OCI-LY7 (cell line): ENCODE data around the gene MRPL33. TPM values are rescaled to one million over a fixed set of nuclear protein-coding genes. Genes with fewer than 3 reads are reported as not detected.

Source experiments
- BruUV-seq: library from RNA; stranded (reverse); fragments of 400-500 nt; replicated peaks from 2 replicates; lab custom pipeline; 2021; lab: Mats Ljungman, UMichigan
- CTCF ChIA-PET: fragments of 300-600 bp; sonication (Branson Sonifier 250); formaldehyde crosslinking; loops from one replicate; lab custom pipeline; 2022; ENCODE audit warnings: antibody characterized with exemption; ENCODE audit not compliant: unreplicated experiment; lab: Charles Lee
- POLR2A ChIA-PET: fragments of 300-600 bp; sonication (Branson Sonifier 250); formaldehyde crosslinking; loops from one replicate; lab custom pipeline; 2022; ENCODE audit warnings: antibody characterized with exemption; lab: Charles Lee
- DNase-seq: peaks from one replicate; pipeline ENCODE4 v3.0.0-alpha.2; 2015; ENCODE audit warnings: low spot score
- H2AFZ ChIP-seq: fragments of 200-600 bp; sonication (generic), shearing (Covaris generic); 2 replicates; pipeline ENCODE4 v1.6.1; 2014; ENCODE audit warnings: mild to moderate bottlenecking, antibody characterized with exemption, low read length, moderate library complexity
- H3K27ac ChIP-seq: fragments of 200-600 bp; sonication (generic); 2 replicates; pipeline ENCODE4 v1.5.1; 2014; ENCODE audit warnings: mixed run types, low read depth, mild to moderate bottlenecking, moderate library complexity, low read length, inconsistent platforms; ENCODE audit not compliant: poor library complexity, severe bottlenecking
- H3K36me3 ChIP-seq: fragments of 200-600 bp; sonication (generic); 2 replicates; pipeline ENCODE4 v1.6.1; 2014; ENCODE audit warnings: mild to moderate bottlenecking, antibody characterized with exemption, low read length, moderate library complexity, mixed read lengths; ENCODE audit not compliant: insufficient read depth
- H3K4me1 ChIP-seq: fragments of 200-600 bp; sonication (generic); 2 replicates; pipeline ENCODE4 v1.5.1; 2014; ENCODE audit warnings: mild to moderate bottlenecking, low read length; ENCODE audit not compliant: insufficient read depth, poor library complexity, severe bottlenecking
- H3K4me2 ChIP-seq: fragments of 200-600 bp; sonication (generic); 2 replicates; pipeline ENCODE4 v1.6.1; 2014; ENCODE audit warnings: mild to moderate bottlenecking, low read length
- H3K4me3 ChIP-seq: fragments of 200-600 bp; sonication (generic); 2 replicates; pipeline ENCODE4 v1.5.1; 2014; ENCODE audit warnings: mild to moderate bottlenecking, low read depth, low read length; ENCODE audit not compliant: poor library complexity, severe bottlenecking
- H3K79me2 ChIP-seq: fragments of 200-600 bp; sonication (generic); 2 replicates; pipeline ENCODE4 v1.6.1; 2016; ENCODE audit warnings: low read depth, mild to moderate bottlenecking, low read length, moderate library complexity, mixed read lengths; ENCODE audit not compliant: insufficient read depth
- H3K9me2 ChIP-seq: fragments of 200-600 bp; sonication (generic); 2 replicates; pipeline ENCODE4 v1.6.1; 2016; ENCODE audit warnings: mild to moderate bottlenecking, low read length, mixed read lengths; ENCODE audit not compliant: insufficient read depth
- H3K9me3 ChIP-seq: fragments of 200-600 bp; sonication (generic); 2 replicates; pipeline ENCODE4 v1.6.1; 2014; ENCODE audit warnings: mild to moderate bottlenecking, mixed run types, low read length, mixed read lengths
- H4K20me1 ChIP-seq: fragments of 200-600 bp; sonication (generic); 2 replicates; pipeline ENCODE4 v1.6.1; 2014; ENCODE audit warnings: mild to moderate bottlenecking, antibody characterized with exemption, low read length, moderate library complexity, mixed read lengths; ENCODE audit not compliant: insufficient read depth
- EZH2phosphoT487 ChIP-seq: fragments of 200-600 bp; sonication (generic); IDR thresholded peaks from 2 replicates; pipeline ENCODE4 v1.6.1; 2018; ENCODE audit warnings: low read depth, borderline replicate concordance, mild to moderate bottlenecking, mixed run types, antibody characterized with exemption, low read length, moderate library complexity, mixed read lengths
- intact Hi-C: fragments of 100-400 bp; cut with micrococcal nuclease; formaldehyde crosslinking; loops from one replicate; pipeline ENCODE4 v1.10.0; 2022; ENCODE audit not compliant: unreplicated experiment
- total RNA-seq, 2 experiments: library from RNA; depleted of rRNA in 1 of 2; stranded (reverse); fragments of >200 nt in 1 of 2; shearing (Covaris generic) in 1 of 2; gene quantifications; 2 replicates each; pipeline ENCODE4 v1.2.3, GENCODE V29; 2014 to 2022
- TF ChIP-seq, protein P1 (sequence below): fragments of 200-600 bp; sonication (generic); conservative IDR thresholded peaks from 2 replicates; pipeline ENCODE4 v1.5.1; 2014; ENCODE audit warnings: mild to moderate bottlenecking, antibody characterized with exemption, low read length, moderate library complexity, mixed read lengths

MRPL33 gene
- total RNA-seq, 2 experiments from 2014 or later: 43.8 to 51.2 TPM

DNA sequence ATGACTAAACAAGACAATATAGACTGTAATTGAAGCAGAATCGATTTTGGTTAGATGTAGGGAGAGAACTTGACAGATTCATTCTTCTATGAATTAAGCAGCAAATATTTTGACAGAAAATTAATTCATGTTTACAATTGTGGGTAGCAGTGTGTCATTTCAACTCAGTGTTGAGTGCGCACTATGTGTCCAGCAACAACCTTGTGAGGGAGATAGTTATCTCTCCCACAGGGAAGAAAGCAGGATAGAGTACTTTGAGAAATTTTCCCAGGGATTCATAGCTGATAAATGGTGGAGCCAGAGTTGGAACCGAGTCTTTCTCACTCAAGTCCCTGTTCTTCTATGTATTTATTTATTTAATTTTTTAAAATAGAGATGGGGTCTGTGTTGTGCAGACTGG lies 5.2 kb downstream of the MRPL33 start:
- Histone ChIP-seq H3K36me3 (peaks cover 34% of the 10 kb centered on the region), H2AFZ (no peak overlapping the region), H3K9me2 (peaks cover 5% of the 10 kb centered on the region; the same call in 1 of the 2 replicates), H3K4me1 (peaks cover 12% of the 10 kb centered on the region), H3K27ac (no peak overlapping the region), H3K9me3 (no peaks in the 10 kb centered on the region), H3K4me3 (no peak overlapping the region), H3K4me2 (no peak overlapping the region), H3K79me2 (peaks cover 14% of the 10 kb centered on the region), H4K20me1 (no peaks in the 10 kb centered on the region)
- POLR2A ChIA-PET: interaction anchor here (0.6 kb wide), 1 partner anchor 790 kb away, joined by 5 read pairs; no protein-coding TSS in a partner anchor
- CTCF ChIA-PET: no interaction called here
- intact Hi-C loops: no loop called here
- no TSS peak for BruUV-seq
- no peak for DNase-seq
- TF ChIP-seq, protein P1, sequence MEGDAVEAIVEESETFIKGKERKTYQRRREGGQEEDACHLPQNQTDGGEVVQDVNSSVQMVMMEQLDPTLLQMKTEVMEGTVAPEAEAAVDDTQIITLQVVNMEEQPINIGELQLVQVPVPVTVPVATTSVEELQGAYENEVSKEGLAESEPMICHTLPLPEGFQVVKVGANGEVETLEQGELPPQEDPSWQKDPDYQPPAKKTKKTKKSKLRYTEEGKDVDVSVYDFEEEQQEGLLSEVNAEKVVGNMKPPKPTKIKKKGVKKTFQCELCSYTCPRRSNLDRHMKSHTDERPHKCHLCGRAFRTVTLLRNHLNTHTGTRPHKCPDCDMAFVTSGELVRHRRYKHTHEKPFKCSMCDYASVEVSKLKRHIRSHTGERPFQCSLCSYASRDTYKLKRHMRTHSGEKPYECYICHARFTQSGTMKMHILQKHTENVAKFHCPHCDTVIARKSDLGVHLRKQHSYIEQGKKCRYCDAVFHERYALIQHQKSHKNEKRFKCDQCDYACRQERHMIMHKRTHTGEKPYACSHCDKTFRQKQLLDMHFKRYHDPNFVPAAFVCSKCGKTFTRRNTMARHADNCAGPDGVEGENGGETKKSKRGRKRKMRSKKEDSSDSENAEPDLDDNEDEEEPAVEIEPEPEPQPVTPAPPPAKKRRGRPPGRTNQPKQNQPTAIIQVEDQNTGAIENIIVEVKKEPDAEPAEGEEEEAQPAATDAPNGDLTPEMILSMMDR: no peak
- no peak for TF ChIP-seq EZH2phosphoT487

DNA sequence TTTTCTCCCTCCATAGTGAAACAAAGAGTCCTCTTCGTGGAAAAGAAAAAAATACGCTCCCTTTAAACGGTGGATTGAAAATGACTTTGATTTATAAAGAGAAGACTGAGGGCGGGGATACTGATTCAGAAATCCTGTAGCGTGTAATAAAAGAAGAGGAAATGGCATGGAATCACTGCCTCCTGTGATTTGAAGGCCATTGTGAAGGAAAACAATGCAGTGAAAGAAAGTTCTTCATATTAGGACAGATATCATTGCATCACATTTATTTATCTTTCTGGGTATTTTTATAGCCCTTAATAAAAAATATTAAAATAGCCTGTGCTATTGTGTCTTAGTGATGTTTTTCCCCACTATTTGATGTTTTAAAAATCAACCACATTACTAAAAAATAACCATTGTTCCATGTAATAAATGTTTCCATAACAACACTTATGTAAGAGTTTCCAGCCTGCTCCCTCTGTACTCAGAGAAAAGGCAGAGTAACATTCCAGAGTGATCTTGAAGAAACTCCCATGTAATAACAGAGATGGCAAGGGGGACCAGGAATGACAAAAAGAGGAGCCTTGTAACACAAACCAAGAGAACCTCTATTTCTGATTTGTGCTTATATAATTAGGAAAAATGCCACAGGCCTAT lies 8.0 kb downstream of the MRPL33 start:
- ChIA-PET CTCF (no interaction called here), POLR2A (interaction anchor here (0.8 kb wide), 1 partner anchor 11 kb away, joined by 3 read pairs; no protein-coding TSS in a partner anchor)
- intact Hi-C loops: no loop called here

More for the DNA sequence above, 8.0 kb downstream of the MRPL33 start:
- Histone ChIP-seq H3K4me1 (no peaks in the 10 kb centered on the region), H2AFZ (no peak overlapping the region), H3K36me3 (peaks cover 27% of the 10 kb centered on the region), H3K9me3 (no peaks in the 10 kb centered on the region), H3K79me2 (no peaks in the 10 kb centered on the region), H4K20me1 (no peaks in the 10 kb centered on the region), H3K4me2 (no peak overlapping the region), H3K9me2 (no peaks in the 10 kb centered on the region), H3K27ac (no peak overlapping the region), H3K4me3 (no peak overlapping the region)
- DNase-seq: no peak
- TF ChIP-seq EZH2phosphoT487: no peak
- TF ChIP-seq, protein P1: no peak
- BruUV-seq: no TSS peak
